GM19043 (cell line): ENCODE measurements around the gene CDC42EP4.
"Not testable (repeated sequence)": the region's sequence is repeated elsewhere in the genome, so short reads cannot be mapped to it uniquely, and the experiment has no call there.

Experiments used
- ATAC-seq: cut with Tn5 transposase; IDR thresholded peaks from one replicate; pipeline ENCODE4 v1.9.1; 2021; ENCODE audit warnings: low read depth; ENCODE audit not compliant: unreplicated experiment

The CDC42EP4 gene

DNA sequence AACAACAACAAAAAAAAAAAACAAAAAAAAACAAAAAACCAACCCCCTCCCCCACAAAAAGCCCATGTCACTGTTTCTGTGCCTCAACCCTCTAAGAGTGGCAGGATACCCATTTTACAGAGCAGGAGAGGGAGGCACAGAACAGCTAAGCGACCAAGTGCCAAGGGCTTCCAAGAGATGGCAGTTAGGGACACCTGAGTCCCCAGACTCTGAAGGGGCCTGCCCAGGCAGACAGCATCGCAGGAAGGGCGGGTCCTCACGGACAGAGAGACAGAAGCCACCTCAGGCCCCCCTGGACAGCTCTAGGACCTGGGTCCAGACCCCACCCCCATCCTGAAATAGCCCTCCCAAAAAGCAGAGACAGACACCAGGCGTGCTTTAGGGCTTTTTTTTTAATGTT is 28.6 kb downstream of the CDC42EP4 start:
- ATAC-seq: no peak

DNA sequence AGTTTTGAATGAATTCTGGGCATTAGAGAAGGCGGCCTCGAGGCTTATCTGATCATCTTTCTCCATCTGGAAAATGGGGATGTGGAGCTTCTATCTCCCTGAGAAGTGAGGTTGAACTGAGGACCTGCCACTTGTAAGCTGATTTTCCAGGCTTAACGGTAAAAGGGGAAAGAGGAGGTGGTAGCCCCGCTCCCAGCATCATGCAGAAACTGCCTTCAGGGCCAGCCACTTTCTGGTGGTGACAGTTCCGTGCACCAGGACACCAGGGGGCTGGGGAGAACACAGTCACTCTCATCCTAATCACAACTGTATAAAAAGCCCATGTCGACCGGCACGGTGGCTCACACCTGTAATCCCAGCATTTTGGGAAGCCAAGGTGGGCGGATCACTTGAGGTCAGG is 29.2 kb downstream of the CDC42EP4 start:
- no peak for ATAC-seq

DNA sequence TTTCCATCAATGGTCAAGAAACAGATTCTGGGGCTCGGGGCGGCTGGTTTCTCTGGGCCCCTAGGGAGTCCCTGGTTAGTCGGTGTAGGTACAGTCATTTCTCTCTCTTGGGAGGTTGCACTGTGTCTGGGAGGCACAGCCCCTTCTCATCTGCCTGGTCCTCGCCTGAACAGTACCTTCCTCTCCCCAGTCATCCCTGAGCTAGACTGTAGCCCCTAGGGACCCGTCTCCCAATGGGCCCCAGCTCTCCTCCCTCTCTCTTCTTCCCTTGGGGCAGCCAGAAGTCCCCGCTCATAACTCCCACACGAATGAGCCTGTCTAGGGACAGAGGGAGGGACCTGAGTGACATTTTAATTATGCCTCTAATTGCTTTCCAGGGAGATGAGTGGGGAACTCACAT is 29.9 kb downstream of the CDC42EP4 start:
- ATAC-seq: peak; percentile 95

DNA sequence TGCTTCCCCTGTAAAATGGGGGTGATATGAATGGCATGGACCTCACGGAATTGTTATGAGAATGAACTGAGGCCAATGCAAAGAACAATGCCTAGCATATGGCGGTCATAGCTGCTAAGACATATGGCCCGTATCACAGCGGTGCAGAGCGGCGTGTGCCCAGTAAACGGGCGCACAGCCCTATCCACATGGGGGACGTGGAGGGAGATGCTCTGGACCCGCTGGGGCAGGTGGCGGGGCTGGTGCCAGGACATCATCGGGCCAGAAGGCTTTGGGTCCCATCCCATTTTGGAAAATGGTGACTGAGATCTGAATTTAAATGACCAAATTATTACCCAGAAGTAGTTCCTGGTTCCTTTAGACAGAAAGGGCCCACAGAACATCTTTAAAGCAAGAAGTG is 31.6 kb downstream of the CDC42EP4 start:
- no peak for ATAC-seq

DNA sequence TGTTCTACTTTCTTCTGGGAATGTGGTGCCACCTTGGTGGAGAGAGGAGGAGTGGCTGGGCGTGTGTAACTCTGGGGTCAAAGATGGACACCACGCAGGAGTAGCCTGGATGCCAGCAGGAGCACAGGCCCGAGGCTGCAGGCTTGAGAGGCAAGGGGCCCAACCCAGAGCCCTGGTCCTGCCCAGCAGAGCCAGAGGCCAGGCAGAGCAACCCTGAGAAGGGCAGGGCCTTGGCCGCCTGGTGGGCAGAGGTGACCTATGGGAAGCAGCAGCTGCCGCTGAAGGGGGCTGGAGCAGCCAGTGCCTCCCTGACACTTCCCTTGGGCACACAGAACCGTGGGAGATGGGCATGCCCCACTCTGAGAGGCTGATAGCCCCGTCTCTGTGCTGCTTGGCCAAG is 32.1 kb downstream of the CDC42EP4 start:
- no peak for ATAC-seq

DNA sequence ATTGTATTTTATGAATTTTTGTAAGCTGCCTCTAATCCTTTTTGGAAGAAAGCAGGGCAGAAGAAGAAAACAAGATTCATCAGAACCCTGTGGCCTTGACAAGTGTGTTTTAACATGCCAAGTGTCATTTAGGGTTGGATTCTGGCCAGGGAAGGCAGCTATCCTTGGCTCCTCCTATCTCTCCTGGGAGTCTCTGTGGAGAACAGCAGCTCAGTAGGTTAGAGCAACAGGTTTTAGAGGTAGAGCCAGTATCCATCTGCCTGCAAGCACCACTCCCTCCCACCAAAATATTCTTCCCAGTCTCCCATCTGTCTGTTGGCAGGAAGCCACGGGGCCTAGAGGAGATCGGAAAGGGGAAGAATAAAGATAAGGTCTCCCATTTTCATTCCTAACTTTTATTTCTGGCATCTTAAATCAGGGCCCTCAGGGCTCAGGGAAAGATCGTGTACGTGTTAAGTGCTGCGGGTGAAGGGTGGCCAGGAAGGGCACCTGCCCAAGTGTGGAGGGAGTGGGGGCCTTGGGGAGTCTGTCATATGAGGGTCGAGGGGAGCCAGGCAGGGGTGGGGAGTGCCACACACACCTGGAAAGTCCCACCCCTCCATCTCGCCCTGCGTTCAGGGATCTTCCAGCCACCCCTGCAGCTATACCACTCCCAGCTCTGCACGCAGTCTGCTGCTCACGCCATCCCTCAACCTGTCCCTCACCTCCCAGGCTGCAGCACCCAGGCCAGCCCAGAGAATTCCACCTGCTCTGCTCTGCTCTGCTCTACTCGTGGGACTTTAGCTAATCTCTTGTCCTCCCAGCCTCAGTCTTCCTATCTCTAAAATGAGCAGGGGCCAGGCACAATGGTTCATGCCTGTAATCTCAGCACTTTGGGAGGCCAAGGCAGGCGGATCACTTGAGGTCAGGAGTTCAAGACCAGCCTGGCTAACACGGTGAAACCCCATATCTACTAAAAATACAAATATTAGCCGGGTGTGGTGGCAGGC is 33.0 kb downstream of the CDC42EP4 start:
- no peak for ATAC-seq

DNA sequence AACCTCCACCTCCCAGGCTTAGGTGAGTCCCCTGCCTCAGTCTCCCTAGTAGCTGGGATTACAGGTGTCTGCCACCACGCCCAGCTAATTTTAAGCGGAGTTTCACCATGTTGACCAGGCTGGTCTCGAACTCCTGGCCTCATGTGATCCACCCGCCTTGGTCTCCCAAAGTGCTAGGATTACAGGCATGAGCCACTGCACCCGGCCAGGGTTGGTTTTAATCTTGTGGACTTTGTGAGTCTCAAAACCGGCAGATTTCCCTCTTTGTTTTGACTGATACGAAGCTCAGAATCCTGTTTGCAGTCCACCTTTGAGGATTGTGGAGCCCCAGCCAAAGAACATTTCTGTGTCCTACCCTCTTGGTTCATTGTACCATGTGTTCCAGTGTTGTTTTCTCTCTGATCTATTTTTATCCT is 33.7 kb downstream of the CDC42EP4 start:
- no peak for ATAC-seq

DNA sequence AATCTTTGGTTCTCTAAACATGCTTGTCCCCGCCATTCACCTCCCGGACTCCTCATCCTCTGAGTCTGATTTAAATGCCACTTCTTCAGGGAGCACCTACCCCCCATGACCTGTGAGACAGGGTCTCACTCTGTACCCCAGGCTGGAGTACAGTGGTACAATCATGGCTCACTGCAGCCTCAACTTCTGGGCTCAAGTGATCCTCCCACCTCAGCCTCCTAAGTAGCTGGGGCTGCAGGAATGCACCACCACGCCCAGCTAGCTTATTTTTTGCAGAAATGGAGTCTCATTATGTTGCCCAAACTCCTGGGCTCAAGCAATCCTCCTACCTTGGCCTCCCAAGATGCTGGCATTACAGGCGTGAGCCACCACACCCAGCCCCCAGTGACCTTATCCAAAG is 37.3 kb downstream of the CDC42EP4 start:
- no peak for ATAC-seq

DNA sequence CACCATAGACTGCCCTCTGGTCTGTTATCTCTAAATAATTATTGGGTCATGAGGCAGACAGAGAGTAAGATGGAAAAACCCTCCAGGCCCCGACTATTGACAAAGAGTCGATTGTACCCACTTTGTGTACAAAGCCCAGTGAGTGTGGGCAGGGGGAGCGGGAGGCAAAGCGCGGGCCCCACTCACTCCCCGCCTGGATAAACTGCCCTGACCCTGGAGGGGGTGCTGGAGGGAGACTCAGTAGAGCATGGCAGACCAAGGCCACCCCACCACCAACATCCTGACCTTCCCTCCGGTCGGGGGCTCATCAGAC is 38.9 kb downstream of the CDC42EP4 start:
- no peak for ATAC-seq

DNA sequence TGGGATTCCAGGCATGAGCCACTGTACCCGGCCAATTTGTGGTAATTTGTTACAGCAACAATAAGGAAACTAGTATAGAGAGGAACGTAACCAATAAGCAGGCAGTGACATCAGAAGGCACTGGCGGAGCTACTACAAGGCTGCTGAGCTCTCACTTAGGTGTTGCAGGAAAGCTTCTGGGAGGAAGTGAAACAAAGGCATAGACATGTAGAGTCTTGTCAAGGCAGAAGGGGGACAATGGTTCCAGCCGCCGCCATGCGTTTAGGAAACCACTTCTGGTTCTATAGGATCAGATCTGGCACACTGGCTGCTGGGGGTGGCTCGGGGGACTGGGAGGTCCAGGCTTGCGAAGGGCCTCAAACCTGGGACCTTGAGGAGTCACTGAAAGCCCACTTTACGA is 40.7 kb downstream of the CDC42EP4 start:
- peak; percentile 98 for ATAC-seq

DNA sequence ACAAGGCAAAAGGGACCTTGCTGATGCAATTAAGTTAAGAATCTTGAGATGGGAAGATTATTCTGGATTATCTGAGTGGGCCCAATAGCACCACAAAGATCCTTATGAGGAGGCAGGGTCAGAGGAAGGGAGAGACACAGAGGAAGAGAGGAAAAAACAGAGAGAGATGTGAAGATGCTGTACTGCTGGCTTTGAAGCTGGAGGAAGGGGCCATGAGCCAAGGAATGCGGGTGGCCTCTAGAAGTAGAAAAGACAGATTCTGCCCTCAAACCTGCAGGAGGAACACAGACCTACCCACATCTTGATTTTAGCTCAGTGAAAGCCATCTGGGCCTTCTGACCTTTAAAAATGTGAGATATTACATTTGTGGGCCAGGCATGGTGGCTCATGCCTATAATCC is 42.0 kb downstream of the CDC42EP4 start:
- ATAC-seq: no peak

DNA sequence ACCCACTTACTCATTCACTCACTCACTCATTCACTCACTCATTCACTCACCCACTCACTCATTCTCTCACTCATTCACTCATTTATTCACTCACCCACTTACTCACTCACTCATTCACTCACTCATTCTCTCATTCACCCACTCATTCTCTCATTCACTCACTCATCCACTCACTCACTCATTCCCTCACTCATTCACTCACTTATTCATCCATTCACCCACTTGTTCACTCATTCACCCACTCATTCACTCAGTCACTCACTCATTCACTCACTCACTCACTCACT is 42.5 kb downstream of the CDC42EP4 start:
- ATAC-seq: no peak

DNA sequence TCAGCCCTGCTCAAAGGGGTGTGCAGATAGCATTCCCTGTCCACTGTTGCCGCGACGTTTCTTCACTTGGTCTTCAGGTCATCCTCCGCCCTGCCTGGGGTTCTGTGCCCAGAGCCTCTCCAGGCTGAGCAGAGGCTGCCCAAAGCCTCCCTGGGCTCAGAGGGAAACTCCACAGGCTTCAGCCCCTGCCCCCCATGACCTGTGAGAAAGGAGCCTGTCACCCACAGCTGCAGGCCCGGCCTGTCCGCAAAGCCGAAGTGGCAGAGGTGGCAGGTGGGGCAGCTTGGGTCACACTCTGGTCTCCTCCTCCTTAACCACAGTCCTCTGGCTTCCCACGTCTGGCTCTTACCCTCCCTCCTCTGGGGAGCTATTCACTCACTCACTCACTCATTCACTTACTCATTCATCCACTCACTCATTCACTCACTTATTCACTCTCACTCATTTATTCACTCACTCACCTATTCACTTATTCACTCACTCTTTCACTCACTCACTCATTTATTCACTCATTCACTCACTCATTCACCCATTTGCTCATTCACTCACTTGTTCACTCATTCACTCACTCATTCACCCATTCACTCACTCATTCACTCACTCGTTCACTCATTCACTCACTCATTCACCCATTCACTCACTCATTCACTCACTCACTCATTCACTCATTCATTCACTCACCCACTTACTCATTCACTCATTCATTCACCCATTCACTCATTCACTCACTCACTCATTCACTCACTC is 43.0 kb downstream of the CDC42EP4 start:
- no peak for ATAC-seq

DNA sequence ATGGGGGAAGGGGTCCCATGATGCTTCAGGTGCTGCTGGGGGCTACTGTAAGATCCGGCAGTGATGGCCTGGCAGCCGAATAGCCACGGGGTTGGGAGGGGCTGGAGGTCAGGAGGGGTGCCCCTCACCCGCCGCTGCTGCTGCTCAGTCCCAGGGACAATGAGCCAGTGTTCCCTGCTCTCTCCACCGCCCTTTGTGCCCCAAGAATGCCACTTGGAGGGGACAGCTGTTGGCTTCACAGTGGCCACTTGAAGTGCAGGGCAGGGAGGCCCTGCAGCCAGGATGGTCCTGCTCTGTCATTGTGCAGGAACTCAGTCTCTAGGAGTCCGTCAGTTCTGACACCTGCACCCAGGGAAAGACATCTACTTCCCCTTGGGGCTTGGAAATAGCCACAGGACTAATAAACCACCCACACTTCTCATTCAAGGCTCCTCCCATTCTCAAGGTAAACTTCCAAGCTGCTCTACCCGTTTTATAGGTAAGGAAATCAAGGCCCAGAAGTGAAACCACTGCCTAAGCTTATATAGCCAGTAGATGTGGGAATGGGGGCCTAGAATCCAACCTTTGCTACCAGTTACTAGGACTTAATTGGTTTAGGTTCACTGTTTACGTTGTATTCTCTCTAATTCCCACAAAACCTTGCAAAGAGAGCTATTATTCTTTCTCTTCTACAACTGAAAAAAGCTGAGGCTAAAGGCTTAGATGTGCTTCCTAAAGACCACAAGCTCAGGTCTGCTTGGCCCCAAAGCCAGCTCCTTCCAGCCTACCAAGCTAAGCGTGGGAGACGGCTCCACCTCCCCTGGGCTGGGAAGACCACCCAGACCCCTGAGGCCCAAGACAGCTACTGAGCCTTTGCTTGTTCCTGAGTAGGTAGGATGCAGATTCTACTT is 43.9 kb downstream of the CDC42EP4 start:
- ATAC-seq: no peak

DNA sequence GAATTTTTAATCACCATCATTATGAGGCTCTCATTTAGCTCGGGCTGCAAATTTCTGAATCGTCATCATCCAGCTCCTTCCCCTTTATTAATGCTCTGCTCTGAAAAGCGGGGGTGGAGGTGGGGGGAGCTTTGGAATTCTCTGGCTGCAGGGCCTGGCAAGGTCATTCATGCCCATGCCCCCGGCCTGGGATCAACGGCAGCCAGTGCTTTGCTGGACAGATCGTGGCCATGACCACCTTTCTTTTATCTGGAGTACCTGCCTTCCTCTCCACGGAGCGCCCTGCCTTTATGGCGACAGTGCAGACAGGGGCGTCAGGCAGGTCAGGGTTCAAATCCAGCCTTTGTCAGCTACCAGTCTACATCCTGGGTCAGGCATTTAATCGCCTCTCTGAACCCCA is 45.0 kb downstream of the CDC42EP4 start:
- ATAC-seq: no peak

DNA sequence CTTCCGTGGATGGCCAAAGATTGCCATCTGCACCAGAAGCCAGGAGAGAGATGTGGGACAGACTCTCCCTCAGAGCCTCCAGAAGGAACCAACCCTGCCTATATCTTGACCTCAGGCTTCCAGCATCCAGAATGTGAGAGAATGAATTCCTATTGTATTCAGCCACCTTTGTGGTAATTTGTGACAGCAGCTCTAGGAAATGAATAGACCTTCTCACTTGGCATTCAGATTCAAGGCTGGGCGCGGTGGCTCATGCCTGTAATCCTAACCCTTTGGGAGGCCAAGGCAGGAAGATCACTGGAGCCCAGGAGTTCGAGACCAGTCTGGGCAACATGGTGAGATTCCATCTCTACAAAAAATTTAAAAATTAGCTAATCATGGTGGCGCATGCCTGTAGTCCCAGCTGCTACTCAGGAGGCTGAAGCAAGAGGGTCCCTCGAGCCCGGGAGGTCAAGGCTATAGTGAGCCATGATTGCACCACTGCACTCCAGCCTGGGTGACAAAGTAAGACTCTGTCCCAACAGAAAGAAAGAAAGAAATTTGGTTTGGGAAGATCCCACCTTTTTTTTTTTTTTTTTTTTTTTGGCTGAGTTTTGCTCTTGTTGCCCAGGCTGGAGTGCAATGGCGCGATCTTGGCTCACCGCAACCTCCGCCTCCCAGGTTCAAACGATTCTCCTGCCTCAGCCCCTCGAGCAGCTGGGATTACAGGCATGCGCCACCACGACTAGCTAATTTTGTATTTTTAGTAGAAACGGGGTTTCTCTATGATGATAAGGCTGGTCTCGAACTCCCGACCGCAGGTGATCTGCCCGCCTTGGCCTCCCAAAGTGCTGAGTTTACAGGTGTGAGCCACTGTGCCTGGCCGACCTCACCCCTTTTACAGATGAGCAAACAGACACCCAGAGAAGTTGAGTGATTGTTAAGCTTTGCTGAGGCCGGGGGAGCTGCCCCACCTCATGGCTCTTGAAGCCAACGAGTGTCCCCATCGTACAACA is 45.9 kb downstream of the CDC42EP4 start:
- ATAC-seq: no peak

DNA sequence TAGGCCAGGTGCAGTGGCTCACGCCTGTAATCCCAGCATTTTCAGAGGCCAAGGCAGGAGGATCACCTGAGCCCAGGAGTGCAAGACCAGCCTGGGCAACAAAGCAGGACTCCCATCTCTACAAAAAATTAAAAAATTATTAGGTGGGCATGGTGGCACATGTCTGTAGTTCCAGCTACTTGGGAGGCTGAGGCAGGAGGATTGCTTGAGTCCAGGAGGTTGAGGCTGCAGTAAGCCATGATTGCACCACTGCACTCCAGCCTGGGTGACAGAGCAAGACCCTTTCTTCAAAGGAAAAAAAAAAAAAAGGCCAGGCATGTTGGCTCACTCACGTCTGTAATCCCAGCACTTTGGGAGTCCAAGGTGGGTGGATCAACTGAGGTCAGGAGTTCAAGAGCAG is 47.4 kb downstream of the CDC42EP4 start:
- ATAC-seq: not testable (repeated sequence)

DNA sequence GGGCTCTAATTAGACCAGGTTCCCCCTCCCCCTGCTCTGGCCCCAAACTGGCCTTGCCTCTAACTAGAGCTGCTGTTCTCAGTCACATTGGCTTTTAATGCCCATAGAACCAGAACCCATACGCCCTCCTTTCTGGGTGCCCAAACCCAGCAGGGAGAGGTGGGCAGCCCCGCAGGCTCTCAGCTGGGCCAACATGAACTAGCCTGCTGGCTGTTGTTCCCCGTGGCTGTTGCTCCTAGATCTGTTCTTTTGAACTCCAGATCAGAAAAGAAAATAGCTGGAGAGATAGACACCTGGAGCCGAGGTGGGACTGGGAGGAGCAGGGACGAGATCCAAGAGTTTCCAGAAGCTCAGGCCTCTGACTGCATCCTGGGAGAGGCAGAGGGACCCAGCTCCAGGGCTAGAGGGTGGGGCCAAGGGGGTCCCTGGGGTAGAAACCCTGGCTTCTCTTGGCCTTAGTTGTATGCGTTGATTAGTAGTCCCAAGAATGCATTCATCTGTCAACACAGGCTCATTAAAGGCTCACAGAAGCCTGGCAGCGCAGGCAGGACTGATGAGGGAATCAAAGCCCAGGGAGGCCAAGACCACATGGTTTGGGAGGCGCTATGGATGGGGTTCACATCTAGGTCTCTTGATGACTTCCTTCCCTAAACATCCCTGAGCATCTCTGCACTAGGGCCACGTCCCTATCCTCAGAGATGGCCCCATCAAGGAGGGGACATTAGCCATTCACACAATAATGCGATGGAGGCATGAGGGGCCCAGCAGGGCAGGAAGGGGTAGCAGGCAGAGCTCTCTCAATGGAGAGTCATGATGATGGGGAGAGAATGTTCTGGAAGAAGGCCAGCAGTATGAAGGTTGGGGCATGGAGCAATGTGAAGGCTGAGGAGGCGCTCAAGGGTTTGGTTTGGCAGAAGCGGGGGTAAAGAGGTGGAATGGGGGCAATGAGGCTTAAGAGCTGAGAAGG is 48.8 kb downstream of the CDC42EP4 start:
- ATAC-seq: no peak
